ENCODE data around the gene TMEM237. TPM values are rescaled to one million over a fixed set of nuclear protein-coding genes. Genes with fewer than 3 reads are reported as not detected.

TMEM237 gene
- total RNA-seq, 1 donor from 2014 or later = 29.7 TPM

GRCh38 chr2:201664334-201664733, 21.0 kb upstream of the TMEM237 start:
- Mint-ChIP-seq H3K36me3 (ENCODE audit: low read depth) (no peaks in the 10 kb centered on the region), H3K9me3 (ENCODE audit: low read depth) (peaks cover 7% of the 10 kb centered on the region), H3K27ac (ENCODE audit: unreplicated experiment) (no peak overlapping the region), H3K27me3 (ENCODE audit: low read depth) (no peaks in the 10 kb centered on the region), H3K4me3 (ENCODE audit: unreplicated experiment) (no peak overlapping the region), H3K4me1 (ENCODE audit: low read depth) (peaks cover 11% of the 10 kb centered on the region)
- TF ChIP-seq CTCF (IDR thresholded peaks at IDR 0.05) = no peak
- no peak for DNase-seq (ENCODE audit: low spot score)

GRCh38 chr2:201661366-201661765, 18.1 kb upstream of the TMEM237 start:
- no peaks in the 10 kb centered on the region for H3K9me3 Mint-ChIP-seq (ENCODE audit: low read depth)
- H3K27ac Mint-ChIP-seq (ENCODE audit: unreplicated experiment) = no peak overlapping the region
- H3K4me3 Mint-ChIP-seq (ENCODE audit: unreplicated experiment) = no peak overlapping the region
- peaks cover 8% of the 10 kb centered on the region for H3K4me1 Mint-ChIP-seq (ENCODE audit: low read depth)
- DNase-seq (ENCODE audit: low spot score) = no peak
- no peaks in the 10 kb centered on the region for H3K36me3 Mint-ChIP-seq (ENCODE audit: low read depth)
- no peaks in the 10 kb centered on the region for H3K27me3 Mint-ChIP-seq (ENCODE audit: low read depth)
- TF ChIP-seq CTCF (IDR thresholded peaks at IDR 0.05) = no peak

GRCh38 chr2:201660293-201660895, 17.1 kb upstream of the TMEM237 start:
- Mint-ChIP-seq H3K27ac (ENCODE audit: unreplicated experiment) (no peak overlapping the region), H3K36me3 (ENCODE audit: low read depth) (no peaks in the 10 kb centered on the region), H3K4me3 (ENCODE audit: unreplicated experiment) (no peak overlapping the region), H3K4me1 (ENCODE audit: low read depth) (peaks cover 7% of the 10 kb centered on the region), H3K27me3 (ENCODE audit: low read depth) (no peaks in the 10 kb centered on the region), H3K9me3 (ENCODE audit: low read depth) (no peaks in the 10 kb centered on the region)
- no peak for DNase-seq (ENCODE audit: low spot score)
- no peak for TF ChIP-seq CTCF (IDR thresholded peaks at IDR 0.05)

- Mint-ChIP-seq H3K4me1 (ENCODE audit: low read depth) (peaks cover 40% of the 10 kb centered on the region), H3K27me3 (ENCODE audit: low read depth) (no peaks in the 10 kb centered on the region), H3K4me3 (ENCODE audit: unreplicated experiment) (no peak overlapping the region), H3K27ac (ENCODE audit: unreplicated experiment) (no peak overlapping the region), H3K36me3 (ENCODE audit: low read depth) (no peaks in the 10 kb centered on the region), H3K9me3 (ENCODE audit: low read depth) (no peaks in the 10 kb centered on the region)
- DNase-seq (ENCODE audit: low spot score) = no peak
- TF ChIP-seq CTCF (IDR thresholded peaks at IDR 0.05) = no peak
Measured at GRCh38 chr2:201656740-201657139, 13.4 kb upstream of the TMEM237 start.

- peaks cover 40% of the 10 kb centered on the region for H3K4me1 Mint-ChIP-seq (ENCODE audit: low read depth)
- no peak for DNase-seq (ENCODE audit: low spot score)
- TF ChIP-seq CTCF (IDR thresholded peaks at IDR 0.05) = no peak
- H3K4me3 Mint-ChIP-seq (ENCODE audit: unreplicated experiment) = no peak overlapping the region
- no peaks in the 10 kb centered on the region for H3K9me3 Mint-ChIP-seq (ENCODE audit: low read depth)
- H3K36me3 Mint-ChIP-seq (ENCODE audit: low read depth) = no peaks in the 10 kb centered on the region
- no peak overlapping the region for H3K27ac Mint-ChIP-seq (ENCODE audit: unreplicated experiment)
- no peaks in the 10 kb centered on the region for H3K27me3 Mint-ChIP-seq (ENCODE audit: low read depth)
Measured at GRCh38 chr2:201656102-201656501, 12.8 kb upstream of the TMEM237 start.

Data from chondrocyte (in vitro differentiated cells).